Liver (tissue), 9 donors: ENCODE results near the gene NFIB. TPM values are rescaled to one million over a fixed set of nuclear protein-coding genes. Genes with fewer than 3 reads are reported as not detected.

Experiments
- DNase-seq: peaks from one replicate; pipeline ENCODE4 v3.0.0-alpha.2; 2017; ENCODE audit warnings: low spot score
- H3K27ac ChIP-seq, 2 donors: one replicate each; pipeline ENCODE4 v1.7.0; 2013; ENCODE audit warnings: inconsistent platforms in 2 of 2, low read length in 2 of 2, control low read depth in 1 of 2, low read depth in 1 of 2, mild to moderate bottlenecking in 1 of 2
- H3K27me3 ChIP-seq, 4 donors: one replicate each; pipeline versions ENCODE4 v1.6.1 to v1.7.0; 2013; ENCODE audit warnings: low read length in 3 of 4, inconsistent platforms in 1 of 4, mild to moderate bottlenecking in 1 of 4, moderate library complexity in 1 of 4; ENCODE audit not compliant: control insufficient read depth in 4 of 4, insufficient read depth in 4 of 4
- H3K36me3 ChIP-seq, 4 donors: one replicate each; pipeline versions ENCODE4 v1.6.1 to v1.7.0; 2013; ENCODE audit warnings: low read length in 3 of 4, mild to moderate bottlenecking in 3 of 4, low read depth in 1 of 4, moderate library complexity in 1 of 4; ENCODE audit not compliant: control insufficient read depth in 4 of 4, insufficient read depth in 3 of 4
- H3K4me1 ChIP-seq, 4 donors: one replicate each; pipeline versions ENCODE4 v1.6.1 to v1.7.0; 2013; ENCODE audit warnings: low read length in 3 of 4, mild to moderate bottlenecking in 3 of 4, moderate library complexity in 1 of 4; ENCODE audit not compliant: control insufficient read depth in 4 of 4, insufficient read depth in 4 of 4
- H3K4me3 ChIP-seq, 3 donors: one replicate each; pipeline versions ENCODE4 v1.6.1 to v1.7.0; 2013; ENCODE audit warnings: low read length in 3 of 3, control low read depth in 1 of 3, low read depth in 1 of 3, mild to moderate bottlenecking in 1 of 3
- H3K9ac ChIP-seq, 2 donors: one replicate each; pipeline ENCODE4 v1.7.0; 2013; ENCODE audit warnings: low read length in 2 of 2, mild to moderate bottlenecking in 2 of 2, moderate library complexity in 2 of 2, control low read depth in 1 of 2, low read depth in 1 of 2
- H3K9me3 ChIP-seq, 4 donors: one replicate each; pipeline versions ENCODE4 v1.6.1 to v1.7.0; 2013; ENCODE audit warnings: low read length in 3 of 4; ENCODE audit not compliant: control insufficient read depth in 4 of 4
- EGR1 ChIP-seq, 2 donors: IDR thresholded peaks; 2 replicates each; pipeline ENCODE4 v1.6.1; 2016 to 2018; ENCODE audit warnings: antibody characterized with exemption in 2 of 2, low read depth in 2 of 2
- FOXA1 ChIP-seq: IDR thresholded peaks from 2 replicates; pipeline ENCODE4 v1.6.1; 2016; ENCODE audit warnings: antibody characterized with exemption
- FOXA2 ChIP-seq: IDR thresholded peaks from 2 replicates; pipeline ENCODE4 v1.6.1; 2016; ENCODE audit warnings: antibody characterized with exemption
- HNF4A ChIP-seq, 2 donors: conservative IDR thresholded peaks; 2 replicates each; pipeline ENCODE4 v1.6.1; 2016; ENCODE audit warnings: antibody characterized with exemption in 2 of 2, mild to moderate bottlenecking in 2 of 2
- HNF4G ChIP-seq: IDR thresholded peaks from 2 replicates; pipeline ENCODE4 v1.6.1; 2016; ENCODE audit warnings: antibody characterized with exemption
- JUND ChIP-seq, 2 donors: IDR thresholded peaks; 2 replicates each; pipeline ENCODE4 v1.6.1; 2016; ENCODE audit warnings: antibody characterized with exemption in 2 of 2
- MAX ChIP-seq: IDR thresholded peaks from 2 replicates; pipeline ENCODE4 v1.6.1; 2016; ENCODE audit warnings: antibody characterized with exemption
- NR2F2 ChIP-seq: IDR thresholded peaks from 2 replicates; pipeline ENCODE4 v1.6.1; 2016; ENCODE audit warnings: antibody characterized with exemption
- RAD21 ChIP-seq, 2 donors: IDR thresholded peaks; 2 replicates each; pipeline ENCODE4 v1.6.1; 2016; ENCODE audit warnings: antibody characterized with exemption in 2 of 2, mild to moderate bottlenecking in 2 of 2
- REST ChIP-seq: IDR thresholded peaks from 2 replicates; pipeline ENCODE4 v1.6.1; 2016; ENCODE audit warnings: antibody characterized with exemption, mild to moderate bottlenecking
- RXRA ChIP-seq, 2 donors: IDR thresholded peaks; 2 replicates each; pipeline ENCODE4 v1.6.1; 2017 to 2018; ENCODE audit warnings: antibody characterized with exemption in 2 of 2, mild to moderate bottlenecking in 1 of 2
- SP1 ChIP-seq: IDR thresholded peaks from 2 replicates; pipeline ENCODE4 v1.6.1; 2018; ENCODE audit warnings: antibody characterized with exemption, mild to moderate bottlenecking
- TAF1 ChIP-seq: conservative IDR thresholded peaks from 2 replicates; pipeline ENCODE4 v1.6.1; 2016; ENCODE audit warnings: antibody characterized with exemption, mild to moderate bottlenecking
- YY1 ChIP-seq: IDR thresholded peaks from 2 replicates; pipeline ENCODE4 v1.6.1; 2016; ENCODE audit warnings: antibody characterized with exemption, mild to moderate bottlenecking
- WGBS: extraction: QIAGEN DNeasy Blood & Tissue Kit; methylation state at CpG from one replicate; pipeline ENCODE4 v1.1.7; 2013; 5-methylcytosine and 5-hydroxymethylcytosine counted together
- polyA plus RNA-seq, 2 donors: library from polyadenylated mRNA; stranded (reverse) in 1 of 2; unstranded in 1 of 2; fragments of 200-250 nt in 1 of 2; fragments of >200 nt in 1 of 2; fragmentation: Nextera tagmentation in 1 of 2; extraction: Ambion mirVana in 1 of 2; gene quantifications; one replicate each; pipeline versions ENCODE4 v1.2.1 to v1.2.3, GENCODE V29; 2013 to 2015
- total RNA-seq, 2 donors: library from RNA; depleted of rRNA; stranded (reverse); fragments of >200 nt; gene quantifications; one replicate each; pipeline ENCODE4 v1.2.3, GENCODE V29; 2014
- TF ChIP-seq, protein P1 (sequence below): IDR thresholded peaks from 2 replicates; pipeline ENCODE4 v1.6.1; 2016; ENCODE audit warnings: antibody characterized with exemption
- TF ChIP-seq, protein P2 (sequence below): fragments of 150-350 bp; IDR thresholded peaks from 2 replicates; pipeline ENCODE4 v1.5.1; 2017; ENCODE audit warnings: improper control_type of control experiment, low read depth, low read length; ENCODE audit not compliant: missing input control
- donor health status: healthy.
- donor health status: healthy.
- donor health status: healthy.
- donor health status: healthy.
- donor health status: healthy.

The NFIB gene
- total and polyA plus RNA-seq, 4 donors = 3.2 to 23.2 (median 8.0) TPM

DNA sequence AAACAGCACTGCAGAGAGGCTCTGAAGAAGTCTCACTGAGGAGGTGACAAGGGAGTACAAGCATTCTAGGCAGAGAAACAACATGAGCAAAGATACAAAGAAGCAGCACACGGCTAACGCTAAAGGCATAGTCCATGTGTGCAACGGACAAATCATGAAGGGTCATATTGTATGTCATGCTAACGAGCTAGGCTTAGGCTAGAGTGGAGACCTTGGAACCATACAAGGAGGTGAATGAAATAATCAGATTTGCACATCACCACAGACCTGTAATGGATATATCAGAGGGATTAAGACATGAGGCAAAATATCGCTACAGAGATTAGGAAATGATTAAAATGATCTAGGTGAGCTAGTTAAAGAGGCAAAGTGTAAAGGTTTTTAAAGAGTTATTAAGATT is 145.6 kb downstream of the NFIB start:
- TF ChIP-seq NR2F2 (no peak), YY1 (no peak), SP1 (no peak), TAF1 (no peak), MAX (no peak), EGR1 (IDR thresholded peaks at IDR 0.05; ENCODE audit: low read depth in 2 of 2) (no peak), FOXA1 (no peak)
- TF ChIP-seq, protein P1, sequence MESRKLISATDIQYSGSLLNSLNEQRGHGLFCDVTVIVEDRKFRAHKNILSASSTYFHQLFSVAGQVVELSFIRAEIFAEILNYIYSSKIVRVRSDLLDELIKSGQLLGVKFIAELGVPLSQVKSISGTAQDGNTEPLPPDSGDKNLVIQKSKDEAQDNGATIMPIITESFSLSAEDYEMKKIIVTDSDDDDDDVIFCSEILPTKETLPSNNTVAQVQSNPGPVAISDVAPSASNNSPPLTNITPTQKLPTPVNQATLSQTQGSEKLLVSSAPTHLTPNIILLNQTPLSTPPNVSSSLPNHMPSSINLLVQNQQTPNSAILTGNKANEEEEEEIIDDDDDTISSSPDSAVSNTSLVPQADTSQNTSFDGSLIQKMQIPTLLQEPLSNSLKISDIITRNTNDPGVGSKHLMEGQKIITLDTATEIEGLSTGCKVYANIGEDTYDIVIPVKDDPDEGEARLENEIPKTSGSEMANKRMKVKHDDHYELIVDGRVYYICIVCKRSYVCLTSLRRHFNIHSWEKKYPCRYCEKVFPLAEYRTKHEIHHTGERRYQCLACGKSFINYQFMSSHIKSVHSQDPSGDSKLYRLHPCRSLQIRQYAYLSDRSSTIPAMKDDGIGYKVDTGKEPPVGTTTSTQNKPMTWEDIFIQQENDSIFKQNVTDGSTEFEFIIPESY = no peak
- 94% methylated on average over 5 of the region's 5 CpGs for WGBS

GRCh38 chr9:14165376-14166035 is 148.4 kb downstream of the NFIB start:
- peaks cover 0 to 8% (median 1%) of the 10 kb centered on the region in 4 donors for H3K4me1 ChIP-seq
- no peaks in the 10 kb centered on the region for H3K36me3 ChIP-seq
- TF ChIP-seq JUND (IDR thresholded peaks at IDR 0.05) (no peak), YY1 (no peak), SP1 (no peak), NR2F2 (no peak), FOXA2 (no peak), HNF4G (no peak), FOXA1 (no peak), EGR1 (IDR thresholded peaks at IDR 0.05; ENCODE audit: low read depth in 2 of 2) (no peak), HNF4A (conservative IDR thresholded peaks at IDR 0.05) (no peak), RXRA (IDR thresholded peaks at IDR 0.05) (no peak), RAD21 (IDR thresholded peaks at IDR 0.05) (no peak), TAF1 (no peak), REST (no peak)
- TF ChIP-seq, protein P1 = no peak
- TF ChIP-seq, protein P2, sequence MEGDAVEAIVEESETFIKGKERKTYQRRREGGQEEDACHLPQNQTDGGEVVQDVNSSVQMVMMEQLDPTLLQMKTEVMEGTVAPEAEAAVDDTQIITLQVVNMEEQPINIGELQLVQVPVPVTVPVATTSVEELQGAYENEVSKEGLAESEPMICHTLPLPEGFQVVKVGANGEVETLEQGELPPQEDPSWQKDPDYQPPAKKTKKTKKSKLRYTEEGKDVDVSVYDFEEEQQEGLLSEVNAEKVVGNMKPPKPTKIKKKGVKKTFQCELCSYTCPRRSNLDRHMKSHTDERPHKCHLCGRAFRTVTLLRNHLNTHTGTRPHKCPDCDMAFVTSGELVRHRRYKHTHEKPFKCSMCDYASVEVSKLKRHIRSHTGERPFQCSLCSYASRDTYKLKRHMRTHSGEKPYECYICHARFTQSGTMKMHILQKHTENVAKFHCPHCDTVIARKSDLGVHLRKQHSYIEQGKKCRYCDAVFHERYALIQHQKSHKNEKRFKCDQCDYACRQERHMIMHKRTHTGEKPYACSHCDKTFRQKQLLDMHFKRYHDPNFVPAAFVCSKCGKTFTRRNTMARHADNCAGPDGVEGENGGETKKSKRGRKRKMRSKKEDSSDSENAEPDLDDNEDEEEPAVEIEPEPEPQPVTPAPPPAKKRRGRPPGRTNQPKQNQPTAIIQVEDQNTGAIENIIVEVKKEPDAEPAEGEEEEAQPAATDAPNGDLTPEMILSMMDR = no peak
- WGBS = 85% methylated on average over 4 of the region's 4 CpGs
- no peak overlapping the region for H3K9ac ChIP-seq
- no peak overlapping the region for H3K4me3 ChIP-seq
- no peak overlapping the region for H3K27ac ChIP-seq
- H3K27me3 ChIP-seq = no peaks in the 10 kb centered on the region
- DNase-seq = no peak
- no peaks in the 10 kb centered on the region for H3K9me3 ChIP-seq

More for the DNA sequence above, 145.6 kb downstream of the NFIB start:
- Histone ChIP-seq H3K9me3 (no peaks in the 10 kb centered on the region), H3K27me3 (no peaks in the 10 kb centered on the region), H3K9ac (no peak overlapping the region), H3K4me3 (no peak overlapping the region), H3K27ac (no peak overlapping the region), H3K4me1 (peaks cover 0 to 4% (median 1%) of the 10 kb centered on the region in 4 donors), H3K36me3 (no peaks in the 10 kb centered on the region)
- no peak for DNase-seq
